HUES6 (cell line): ENCODE results near the gene PLD1.

Source experiments
- H3K27ac ChIP-seq: 2 replicates; pipeline ENCODE4 v1.7.0; 2013; ENCODE audit warnings: low read depth, mild to moderate bottlenecking, low read length, inconsistent platforms
- H3K27me3 ChIP-seq: 2 replicates; pipeline ENCODE4 v1.6.1; 2013; ENCODE audit warnings: low read length; ENCODE audit not compliant: control insufficient read depth, insufficient read depth
- H3K36me3 ChIP-seq: 2 replicates; pipeline ENCODE4 v1.6.1; 2013; ENCODE audit warnings: low read length; ENCODE audit not compliant: control insufficient read depth, insufficient read depth
- H3K4me1 ChIP-seq: 2 replicates; pipeline ENCODE4 v1.6.1; 2013; ENCODE audit warnings: low read length; ENCODE audit not compliant: control insufficient read depth, insufficient read depth
- H3K4me3 ChIP-seq: 2 replicates; pipeline ENCODE4 v1.5.1; 2013; ENCODE audit warnings: low read depth, low read length
- H3K9ac ChIP-seq: one replicate; pipeline ENCODE4 v1.6.1; 2013; ENCODE audit warnings: mild to moderate bottlenecking, low read length
- H3K9me3 ChIP-seq: 2 replicates; pipeline ENCODE4 v1.6.1; 2013; ENCODE audit warnings: low read depth, low read length; ENCODE audit not compliant: control insufficient read depth, insufficient read depth

The PLD1 gene

DNA sequence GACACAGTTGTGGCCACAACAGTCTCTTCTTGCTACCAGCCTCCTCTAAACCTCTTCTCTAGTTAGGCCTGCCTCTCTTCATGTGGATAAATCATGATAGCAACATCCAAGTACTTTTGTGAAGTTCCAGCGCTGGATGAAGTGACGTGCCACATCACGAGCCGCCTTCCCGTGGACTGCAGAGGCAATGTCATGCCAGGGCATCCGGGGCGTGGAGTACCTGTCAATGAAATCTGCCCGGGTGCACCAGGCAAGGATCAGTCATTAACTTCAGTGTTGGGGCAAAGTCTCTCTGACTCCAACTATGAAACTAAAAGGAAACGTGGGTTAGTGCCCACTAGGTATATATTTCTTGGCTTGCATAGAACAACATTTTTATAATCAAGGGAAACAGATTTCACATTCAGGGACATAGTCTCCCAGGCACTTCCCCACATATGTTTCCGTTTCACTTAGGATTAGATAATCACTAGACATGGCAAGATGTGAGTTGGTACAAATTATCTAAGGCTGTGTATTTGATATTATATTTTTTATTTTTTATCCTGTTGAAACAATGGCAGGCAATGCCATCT is 133.6 kb downstream of the PLD1 start:
- H3K27ac ChIP-seq, result no peak overlapping the region
- no peaks in the 10 kb centered on the region for H3K4me1 ChIP-seq
- H3K27me3 ChIP-seq, result no peaks in the 10 kb centered on the region
- no peak overlapping the region for H3K4me3 ChIP-seq
- H3K9ac ChIP-seq, result no peak overlapping the region
- H3K36me3 ChIP-seq, result no peaks in the 10 kb centered on the region
- H3K9me3 ChIP-seq, result no peaks in the 10 kb centered on the region

DNA sequence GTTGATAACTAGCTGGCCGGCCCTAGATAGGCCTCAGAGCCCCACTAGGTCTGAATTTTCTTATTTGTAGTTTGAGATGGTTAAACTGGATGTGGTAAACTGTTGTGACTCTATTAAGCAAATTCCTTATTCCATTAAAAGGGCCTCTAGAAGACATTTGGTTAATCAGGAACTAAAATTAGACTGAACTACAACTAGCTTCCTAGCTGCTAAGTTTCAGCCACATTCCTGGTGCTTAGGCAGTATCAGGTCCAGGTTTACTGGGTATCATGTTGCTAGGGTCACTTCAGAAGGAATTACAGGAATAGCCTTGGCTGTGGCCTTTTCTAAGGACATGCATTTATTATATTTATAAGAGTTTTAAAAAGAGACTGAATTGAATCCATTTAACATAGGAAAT is 136.3 kb downstream of the PLD1 start:
- Histone ChIP-seq H3K4me1 (no peaks in the 10 kb centered on the region), H3K4me3 (no peak overlapping the region), H3K27me3 (no peaks in the 10 kb centered on the region), H3K9ac (no peak overlapping the region), H3K36me3 (no peaks in the 10 kb centered on the region), H3K27ac (no peak overlapping the region), H3K9me3 (no peaks in the 10 kb centered on the region)

DNA sequence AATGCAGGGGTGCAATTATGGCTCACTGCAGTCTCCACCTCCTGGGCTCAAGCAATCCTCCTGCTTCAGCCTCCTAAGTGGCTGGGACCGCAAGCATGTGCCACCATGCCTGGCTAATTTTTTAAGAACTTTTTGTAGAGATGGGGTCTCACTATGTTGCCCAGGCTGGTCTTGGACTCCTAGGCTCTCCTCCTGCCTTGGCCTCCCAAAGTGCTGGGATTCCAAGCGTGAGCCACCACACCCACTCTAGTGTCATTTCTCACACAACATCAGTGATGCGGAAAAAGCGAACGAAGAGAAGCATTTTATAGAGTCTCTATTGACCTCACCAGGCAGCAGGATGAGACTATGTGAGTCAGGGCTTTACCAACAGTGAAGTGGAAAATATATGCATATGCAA is 137.7 kb downstream of the PLD1 start:
- no peaks in the 10 kb centered on the region for H3K36me3 ChIP-seq
- H3K9me3 ChIP-seq, result no peaks in the 10 kb centered on the region
- no peak overlapping the region for H3K27ac ChIP-seq
- no peaks in the 10 kb centered on the region for H3K4me1 ChIP-seq
- H3K27me3 ChIP-seq, result no peaks in the 10 kb centered on the region
- no peak overlapping the region for H3K4me3 ChIP-seq
- H3K9ac ChIP-seq, result no peak overlapping the region

DNA sequence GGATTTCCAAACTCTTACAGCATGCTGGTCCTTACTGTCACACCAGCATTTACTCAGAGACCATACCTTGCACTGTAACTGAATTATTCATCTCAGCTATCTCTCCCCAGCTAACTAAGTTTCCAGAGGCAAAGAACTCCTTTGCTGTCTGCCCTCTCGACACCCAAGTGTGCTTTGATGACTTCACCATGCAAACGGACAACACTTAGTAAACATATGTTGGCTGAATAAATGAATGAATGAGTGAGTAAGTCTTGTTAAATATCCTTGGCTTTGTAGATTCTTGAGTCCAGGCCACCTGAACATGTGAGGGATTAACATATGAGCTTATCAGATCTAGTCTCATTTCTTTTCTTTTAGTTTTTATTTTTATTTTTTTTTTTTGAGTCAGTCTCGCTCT is 138.2 kb downstream of the PLD1 start:
- H3K4me3 ChIP-seq, result no peak overlapping the region
- no peaks in the 10 kb centered on the region for H3K27me3 ChIP-seq
- H3K4me1 ChIP-seq, result no peaks in the 10 kb centered on the region
- H3K9me3 ChIP-seq, result no peaks in the 10 kb centered on the region
- no peaks in the 10 kb centered on the region for H3K36me3 ChIP-seq
- H3K9ac ChIP-seq, result no peak overlapping the region
- H3K27ac ChIP-seq, result no peak overlapping the region

DNA sequence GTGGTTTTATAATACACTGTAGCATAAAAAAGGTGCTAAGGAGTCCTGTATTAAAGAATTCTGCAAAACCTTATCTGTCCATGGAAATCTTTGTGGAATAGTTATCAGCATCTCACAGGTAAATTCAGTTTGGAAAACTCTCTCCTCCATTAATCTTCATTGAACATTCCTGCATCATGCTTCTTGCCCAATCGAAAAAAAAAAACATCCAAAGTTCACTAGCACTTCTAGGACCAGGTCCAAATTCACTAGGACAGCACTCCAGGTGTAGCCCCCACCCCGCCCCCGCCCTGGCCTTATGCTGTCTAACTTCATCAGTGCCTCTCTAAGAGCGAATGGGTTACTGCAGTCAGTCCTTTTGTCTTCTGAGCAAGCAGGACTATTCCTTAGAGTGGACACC is 138.6 kb downstream of the PLD1 start:
- H3K4me3 ChIP-seq, result no peak overlapping the region
- no peaks in the 10 kb centered on the region for H3K36me3 ChIP-seq
- no peaks in the 10 kb centered on the region for H3K27me3 ChIP-seq
- H3K27ac ChIP-seq, result no peak overlapping the region
- H3K9ac ChIP-seq, result no peak overlapping the region
- no peaks in the 10 kb centered on the region for H3K9me3 ChIP-seq
- no peaks in the 10 kb centered on the region for H3K4me1 ChIP-seq

DNA sequence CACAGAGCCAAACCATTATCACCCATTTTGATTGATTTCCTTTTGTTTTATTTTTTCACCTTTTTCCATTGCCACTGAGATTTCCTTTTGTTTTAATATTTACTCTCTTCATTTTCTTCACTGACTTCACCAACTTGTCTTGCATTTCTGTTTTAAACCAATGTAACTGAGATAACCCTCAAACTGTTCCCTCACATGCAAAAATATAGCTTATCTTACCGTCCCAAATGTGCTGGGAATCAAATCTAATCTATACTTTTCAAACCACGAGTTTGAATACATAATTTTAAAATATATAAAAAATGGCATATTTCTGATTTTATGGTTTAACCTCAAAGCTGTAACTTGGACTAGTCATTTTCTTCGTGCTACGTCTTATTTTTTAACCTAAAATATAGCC is 143.8 kb downstream of the PLD1 start:
- Histone ChIP-seq H3K4me3 (no peak overlapping the region), H3K27ac (no peak overlapping the region), H3K36me3 (no peaks in the 10 kb centered on the region), H3K4me1 (no peaks in the 10 kb centered on the region), H3K27me3 (no peaks in the 10 kb centered on the region), H3K9me3 (no peaks in the 10 kb centered on the region), H3K9ac (no peak overlapping the region)

DNA sequence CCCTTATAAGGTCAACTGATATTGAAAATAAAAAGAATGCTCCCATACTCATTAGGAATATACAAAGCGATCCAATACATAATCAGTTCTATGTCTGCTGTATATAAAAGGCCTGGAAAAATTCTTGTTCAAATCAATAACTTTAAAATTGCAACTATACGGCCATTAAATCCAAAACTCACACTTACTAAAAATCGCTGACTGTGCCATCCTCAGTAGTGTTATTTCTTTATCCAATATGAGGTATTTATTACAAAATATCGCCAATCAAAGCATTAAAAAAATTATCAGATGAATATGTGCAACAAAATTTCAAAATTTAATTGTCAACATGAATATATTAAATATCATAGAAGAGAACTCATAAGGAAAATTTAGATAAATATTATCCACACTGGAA is 146.5 kb downstream of the PLD1 start:
- no peaks in the 10 kb centered on the region for H3K27me3 ChIP-seq
- H3K4me1 ChIP-seq, result no peaks in the 10 kb centered on the region
- no peaks in the 10 kb centered on the region for H3K36me3 ChIP-seq
- H3K9ac ChIP-seq, result no peak overlapping the region
- no peak overlapping the region for H3K27ac ChIP-seq
- H3K4me3 ChIP-seq, result no peak overlapping the region
- no peaks in the 10 kb centered on the region for H3K9me3 ChIP-seq

DNA sequence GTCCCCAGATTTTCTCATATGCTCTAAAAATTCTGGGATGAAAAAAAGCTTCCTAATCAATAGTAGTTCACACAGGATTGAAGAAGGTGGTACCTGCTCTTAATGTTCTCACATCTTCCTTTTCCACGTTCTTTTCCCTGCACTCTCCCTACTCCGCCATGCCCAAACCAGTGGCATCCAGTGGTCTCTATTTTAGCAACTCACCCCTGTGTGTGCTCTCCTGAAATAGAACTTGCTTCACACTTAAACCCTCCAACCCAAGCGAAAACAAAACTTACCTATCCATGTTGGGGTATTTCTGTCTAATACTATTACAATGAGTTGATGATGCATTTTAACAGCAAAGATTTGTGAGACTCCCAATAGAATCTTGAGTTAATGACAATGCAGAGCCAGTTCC is 148.8 kb downstream of the PLD1 start:
- no peaks in the 10 kb centered on the region for H3K27me3 ChIP-seq
- no peaks in the 10 kb centered on the region for H3K4me1 ChIP-seq
- H3K27ac ChIP-seq, result no peak overlapping the region
- H3K36me3 ChIP-seq, result no peaks in the 10 kb centered on the region
- no peaks in the 10 kb centered on the region for H3K9me3 ChIP-seq
- H3K4me3 ChIP-seq, result no peak overlapping the region
- H3K9ac ChIP-seq, result no peak overlapping the region

DNA sequence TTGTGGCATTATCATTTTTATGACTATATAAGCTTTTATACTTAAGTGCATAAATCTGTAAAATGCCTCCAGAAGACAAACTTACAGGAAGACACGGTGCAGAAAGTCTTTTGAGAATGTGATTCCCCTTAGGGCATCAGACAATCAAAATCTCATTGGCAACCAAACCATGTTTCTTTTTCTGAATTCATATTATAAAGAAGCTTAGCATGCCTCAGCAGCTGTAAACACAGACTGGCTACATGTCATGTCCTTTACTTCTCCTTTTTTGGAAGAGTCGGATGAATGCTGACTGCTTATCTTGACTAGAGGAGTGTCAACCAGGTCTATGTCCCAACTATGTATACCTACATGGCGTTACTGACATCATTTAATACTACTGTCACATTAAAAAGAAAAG is 150.1 kb downstream of the PLD1 start:
- H3K9ac ChIP-seq, result no peak overlapping the region
- H3K9me3 ChIP-seq, result no peaks in the 10 kb centered on the region
- H3K27ac ChIP-seq, result no peak overlapping the region
- no peaks in the 10 kb centered on the region for H3K4me1 ChIP-seq
- no peaks in the 10 kb centered on the region for H3K36me3 ChIP-seq
- no peak overlapping the region for H3K4me3 ChIP-seq
- H3K27me3 ChIP-seq, result no peaks in the 10 kb centered on the region

DNA sequence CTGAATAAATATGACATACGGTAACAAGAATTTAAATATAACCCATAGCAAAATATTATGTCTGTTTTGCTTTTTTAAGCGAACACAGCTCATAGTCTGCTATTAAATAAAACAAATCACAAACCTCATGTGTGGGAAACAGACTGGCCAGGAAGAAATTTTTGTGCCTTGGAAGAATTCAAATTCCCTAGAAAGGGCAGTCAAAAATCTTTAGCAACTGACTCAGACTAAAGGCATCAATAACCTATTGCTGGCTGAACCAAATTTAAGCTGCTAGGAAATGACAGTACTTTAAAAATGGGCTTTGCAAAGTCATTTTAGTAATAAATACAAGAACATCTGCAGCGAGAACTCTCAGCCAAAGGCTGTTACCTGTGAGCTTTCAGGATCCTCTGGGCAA is 151.4 kb downstream of the PLD1 start:
- H3K27me3 ChIP-seq, result no peaks in the 10 kb centered on the region
- no peaks in the 10 kb centered on the region for H3K4me1 ChIP-seq
- H3K9me3 ChIP-seq, result no peaks in the 10 kb centered on the region
- H3K9ac ChIP-seq, result no peak overlapping the region
- H3K36me3 ChIP-seq, result no peaks in the 10 kb centered on the region
- H3K4me3 ChIP-seq, result no peak overlapping the region
- no peak overlapping the region for H3K27ac ChIP-seq

DNA sequence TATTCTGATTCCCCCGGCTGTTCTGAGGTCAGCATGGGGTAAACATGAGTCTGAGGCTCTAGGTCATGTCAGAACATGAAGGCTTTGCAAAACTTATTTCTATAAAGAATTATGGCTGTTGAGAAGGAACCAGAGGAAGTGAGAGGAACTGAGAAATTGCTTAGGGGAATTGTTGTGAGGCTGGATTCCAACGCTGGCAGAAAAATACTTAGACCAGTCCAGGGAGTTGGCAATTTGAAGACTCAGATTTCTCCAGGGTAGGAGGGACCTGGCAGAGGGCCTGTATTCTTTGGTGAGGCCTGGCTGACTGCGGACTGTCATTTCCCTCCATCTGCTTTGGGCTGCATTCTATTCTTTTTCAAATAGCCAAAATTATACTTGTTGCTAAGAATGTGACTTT is 155.5 kb downstream of the PLD1 start:
- Histone ChIP-seq H3K9me3 (no peaks in the 10 kb centered on the region), H3K27ac (no peak overlapping the region), H3K27me3 (no peaks in the 10 kb centered on the region)

DNA sequence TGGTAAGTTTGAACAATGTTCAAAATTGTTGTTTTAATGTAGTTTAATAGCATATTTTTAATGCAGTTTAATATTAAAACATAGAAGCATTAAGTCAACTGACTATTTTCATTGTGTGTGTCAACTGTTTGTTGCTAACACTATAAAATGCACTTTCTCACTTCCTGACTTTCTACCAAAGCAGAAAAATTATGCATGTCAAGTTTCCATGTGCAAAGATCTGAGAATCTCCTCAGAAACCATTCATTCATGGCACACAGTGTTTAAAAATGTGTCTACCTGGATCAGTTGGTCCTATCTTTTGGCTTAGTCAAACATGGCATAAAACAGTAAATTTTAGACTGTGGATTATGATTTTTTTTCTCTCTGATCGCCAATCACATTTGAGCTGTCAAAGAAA is 156.0 kb downstream of the PLD1 start:
- H3K9ac ChIP-seq, result no peak overlapping the region
- H3K36me3 ChIP-seq, result no peaks in the 10 kb centered on the region
- no peaks in the 10 kb centered on the region for H3K9me3 ChIP-seq
- no peak overlapping the region for H3K4me3 ChIP-seq
- no peak overlapping the region for H3K27ac ChIP-seq
- no peaks in the 10 kb centered on the region for H3K27me3 ChIP-seq
- no peaks in the 10 kb centered on the region for H3K4me1 ChIP-seq

More for the DNA sequence above, 155.5 kb downstream of the PLD1 start:
- no peak overlapping the region for H3K9ac ChIP-seq
- H3K36me3 ChIP-seq, result no peaks in the 10 kb centered on the region
- no peaks in the 10 kb centered on the region for H3K4me1 ChIP-seq
- H3K4me3 ChIP-seq, result no peak overlapping the region
